HCT116 (cell line): ENCODE data around the gene PLEKHO2. TPM values are rescaled to one million over a fixed set of nuclear protein-coding genes. Genes with fewer than 3 reads are reported as not detected.

Experiments
- ATAC-seq: fragments of 200-7000 bp; cut with Tn5 transposase; 2 replicates; pipeline ENCODE4 v1.9.1; 2020; ENCODE audit warnings: mild to moderate bottlenecking, moderate library complexity
- BruUV-seq: library from RNA; stranded (reverse); fragments of 400-500 nt; replicated peaks from 2 replicates; lab custom pipeline; 2021; lab: Mats Ljungman, UMichigan
- CTCF ChIA-PET: fragments of 300-600 bp; sonication (Branson Sonifier 250); formaldehyde crosslinking; loops from one replicate; lab custom pipeline; 2021; ENCODE audit warnings: antibody characterized with exemption; lab: Charles Lee
- POLR2A ChIA-PET: fragments of 300-600, 350-600 bp; sonication (Branson Sonifier 250); formaldehyde crosslinking; loops from one replicate; lab custom pipeline; 2021; ENCODE audit warnings: antibody characterized with exemption; lab: Charles Lee
- RAD21 ChIA-PET, 2 experiments: fragments of 300-600 bp; sonication (Branson Sonifier 250); formaldehyde crosslinking; loops; one replicate each; lab custom pipeline; 2023; ENCODE audit warnings: low total read pairs in 2 of 2; ENCODE audit not compliant: uncharacterized antibody in 2 of 2, unreplicated experiment in 2 of 2, low non-redundant PET in 1 of 2; lab: Charles Lee
- DNase-seq: peaks from one replicate; pipeline ENCODE4 v3.0.0-alpha.2; 2010; ENCODE audit warnings: low read depth, low spot score
- H2AFZ ChIP-seq: fragments of 200-600 bp; shearing (Covaris generic), sonication (generic); 2 replicates; pipeline ENCODE4 v1.6.1; 2017; ENCODE audit warnings: low read depth, mixed run types, mixed read lengths, antibody characterized with exemption, low read length; ENCODE audit not compliant: poor library complexity, severe bottlenecking
- H3K27ac ChIP-seq: 2 replicates; pipeline ENCODE4 v1.5.1; 2012; ENCODE audit warnings: low read depth, low read length
- H3K27me3 ChIP-seq: fragments of 200-600 bp; sonication (generic); 2 replicates; pipeline ENCODE4 v1.6.1; 2016; ENCODE audit warnings: mixed run types, low read length, mixed read lengths; ENCODE audit not compliant: insufficient read depth
- H3K36me3 ChIP-seq, 2 experiments: fragments of 200-500 bp in 1 of 2; fragments of 200-600 bp in 1 of 2; sonication (Bioruptor generic) in 1 of 2; sonication (generic) in 1 of 2; 2 replicates each; pipeline versions ENCODE4 v1.5.1 to v1.6.1; 2014 to 2016; ENCODE audit warnings: low read length in 2 of 2, inconsistent platforms in 1 of 2, mixed read lengths in 1 of 2, mixed run types in 1 of 2; ENCODE audit not compliant: insufficient read depth in 2 of 2, control insufficient read depth in 1 of 2
- H3K4me1 ChIP-seq, 2 experiments: fragments of 200-600 bp in 1 of 2; sonication (generic) in 1 of 2; 2 replicates each; pipeline versions ENCODE4 v1.5.1 to v1.6.1; 2012 to 2017; ENCODE audit warnings: low read length in 2 of 2, inconsistent platforms in 1 of 2, mild to moderate bottlenecking in 1 of 2, mixed read lengths in 1 of 2, mixed run types in 1 of 2, moderate library complexity in 1 of 2; ENCODE audit not compliant: insufficient read depth in 2 of 2, control insufficient read depth in 1 of 2
- H3K4me2 ChIP-seq: fragments of 200-600 bp; sonication (generic); 2 replicates; pipeline ENCODE4 v1.6.1; 2017; ENCODE audit warnings: mixed run types, low read length, mixed read lengths
- H3K4me3 ChIP-seq, 2 experiments: fragments of 200-600 bp in 1 of 2; sonication (generic) in 1 of 2; replicated peaks in 1 of 2; 2 replicates each; pipeline ENCODE4 v1.5.1; 2011 to 2016; ENCODE audit warnings: low read length in 2 of 2, control low read depth in 1 of 2, low read depth in 1 of 2, mild to moderate bottlenecking in 1 of 2, mixed read lengths in 1 of 2, mixed run types in 1 of 2
- H3K79me2 ChIP-seq: fragments of 200-600 bp; sonication (generic); 2 replicates; pipeline ENCODE4 v1.6.1; 2017; ENCODE audit warnings: mild to moderate bottlenecking, mixed run types, low read length, moderate library complexity, mixed read lengths; ENCODE audit not compliant: insufficient read depth
- H3K9ac ChIP-seq: fragments of 200-600 bp; sonication (generic); 2 replicates; pipeline ENCODE4 v1.6.1; 2016; ENCODE audit warnings: low read length, mixed read lengths
- H3K9me2 ChIP-seq: fragments of 200-600 bp; sonication (generic), shearing (Covaris generic); 2 replicates; pipeline ENCODE4 v1.6.1; 2017; ENCODE audit warnings: mixed run types, mild to moderate bottlenecking, moderate library complexity; ENCODE audit not compliant: insufficient read depth
- H3K9me3 ChIP-seq, 2 experiments: fragments of 200-500 bp in 1 of 2; fragments of 200-600 bp in 1 of 2; sonication (Bioruptor generic) in 1 of 2; sonication (generic) in 1 of 2; 2 replicates each; pipeline ENCODE4 v1.6.1; 2014 to 2017; ENCODE audit warnings: low read length in 2 of 2, mixed read lengths in 2 of 2, inconsistent platforms in 1 of 2, low read depth in 1 of 2, mild to moderate bottlenecking in 1 of 2, mixed run types in 1 of 2, moderate library complexity in 1 of 2; ENCODE audit not compliant: control insufficient read depth in 1 of 2, insufficient read depth in 1 of 2
- H4K20me1 ChIP-seq: fragments of 200-600 bp; sonication (generic), shearing (Covaris generic); 2 replicates; pipeline ENCODE4 v1.6.1; 2017; ENCODE audit warnings: mixed run types, mild to moderate bottlenecking, moderate library complexity; ENCODE audit not compliant: insufficient read depth
- CBX3 ChIP-seq: IDR thresholded peaks from 2 replicates; pipeline ENCODE4 v1.6.1; 2012; ENCODE audit warnings: low read depth
- CEBPB ChIP-seq: IDR thresholded peaks from 2 replicates; pipeline ENCODE4 v1.6.1; 2012; ENCODE audit warnings: low read depth
- EZH2 ChIP-seq: fragments of 200-600 bp; sonication (generic); IDR thresholded peaks from 2 replicates; pipeline ENCODE4 v1.6.1; 2017; ENCODE audit warnings: antibody characterized with exemption, mixed run types
- EZH2phosphoT487 ChIP-seq: fragments of 200-600 bp; IDR thresholded peaks from 2 replicates; pipeline ENCODE4 v1.6.1; 2018; ENCODE audit warnings: antibody characterized with exemption, borderline replicate concordance
- FOSL1 ChIP-seq: IDR thresholded peaks from 2 replicates; pipeline ENCODE4 v1.6.1; 2012; ENCODE audit warnings: low read depth
- REST ChIP-seq: IDR thresholded peaks from 2 replicates; pipeline ENCODE4 v1.6.1; 2012; ENCODE audit warnings: low read depth
- SIN3A ChIP-seq: IDR thresholded peaks from 2 replicates; pipeline ENCODE4 v1.6.1; 2012; ENCODE audit warnings: low read depth
- ZFX ChIP-seq: fragments of 450-650 bp; IDR thresholded peaks from 2 replicates; pipeline ENCODE4 v1.6.1; 2017
- intact Hi-C: fragments of 100-400 bp; cut with micrococcal nuclease; formaldehyde crosslinking; loops from 2 replicates; pipeline ENCODE4 v1.10.0; 2022
- total RNA-seq: library from RNA; stranded (reverse); gene quantifications from one replicate; pipeline ENCODE4 v1.2.1, GENCODE V29; 2021; ENCODE audit not compliant: unreplicated experiment
- TF ChIP-seq, protein P1 (sequence below): IDR thresholded peaks from 2 replicates; pipeline ENCODE4 v1.6.1; 2012

The PLEKHO2 gene
- total RNA-seq, 1 experiment from 2014 or later: 8.0 TPM

GRCh38 chr15:64847016-64847415 is 5.3 kb downstream of the PLEKHO2 start:
- Histone ChIP-seq H3K27ac (no peak overlapping the region), H3K4me1 (peaks cover 2 to 12% of the 10 kb centered on the region in 2 experiments; a peak in 2 of 4 replicates), H3K79me2 (peaks cover 13% of the 10 kb centered on the region; the same call in 1 of the 2 replicates), H3K4me2 (no peak overlapping the region), H3K9me2 (no peaks in the 10 kb centered on the region), H3K9ac (no peak overlapping the region), H3K36me3 (0 out of 4 replicates have a peak, but pooled peaks cover 0 to 2% of the 10 kb centered on the region in 2 experiments), H3K27me3 (no peaks in the 10 kb centered on the region), H3K9me3 (no peaks in the 10 kb centered on the region), H3K4me3 (no peak overlapping the region), H4K20me1 (no peaks in the 10 kb centered on the region), H2AFZ (no peak overlapping the region)
- ChIA-PET CTCF (no interaction called here), POLR2A (no interaction called here), RAD21 (no interaction called here)
- ATAC-seq: no peak
- BruUV-seq: no TSS peak
- intact Hi-C loops: no loop called here
- no peak for DNase-seq
- TF ChIP-seq FOSL1: no peak
- TF ChIP-seq CBX3: no peak
- TF ChIP-seq EZH2: no peak
- no peak for TF ChIP-seq CEBPB
- TF ChIP-seq EZH2phosphoT487: no peak
- TF ChIP-seq SIN3A: no peak
- TF ChIP-seq ZFX: no peak
- TF ChIP-seq, protein P1, sequence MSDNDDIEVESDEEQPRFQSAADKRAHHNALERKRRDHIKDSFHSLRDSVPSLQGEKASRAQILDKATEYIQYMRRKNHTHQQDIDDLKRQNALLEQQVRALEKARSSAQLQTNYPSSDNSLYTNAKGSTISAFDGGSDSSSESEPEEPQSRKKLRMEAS: no peak
- no peak for TF ChIP-seq REST
